Peyer's patch (tissue), 4 donors: ENCODE results near the gene SNUPN. TPM values are rescaled to one million over a fixed set of nuclear protein-coding genes. Genes with fewer than 3 reads are reported as not detected.

Experiments used
- DNase-seq, 3 donors: peaks; one replicate each; pipeline ENCODE4 v3.0.0-alpha.2; 2017 to 2019
- H3K27ac ChIP-seq, 4 donors: fragments of 200-600 bp; sonication (generic); one replicate each; pipeline ENCODE4 v1.5.1; 2016 to 2019
- H3K27me3 ChIP-seq, 2 donors: fragments of 200-600 bp; sonication (generic); one replicate each; pipeline ENCODE4 v1.5.1; 2019
- H3K36me3 ChIP-seq, 3 donors: fragments of 200-600 bp; sonication (generic); one replicate each; pipeline ENCODE4 v1.5.1; 2016 to 2019
- H3K4me1 ChIP-seq, 4 donors: fragments of 200-600 bp; sonication (generic); one replicate each; pipeline ENCODE4 v1.5.1; 2016 to 2019
- H3K4me3 ChIP-seq, 4 donors: fragments of 200-600 bp; sonication (generic); 1 replicate in 3 of 4; 2 replicates in 1 of 4; pipeline ENCODE4 v1.5.1; 2016 to 2019; ENCODE audit warnings: mild to moderate bottlenecking in 1 of 4
- H3K9me3 ChIP-seq, 4 donors: fragments of 200-600 bp; sonication (generic); one replicate each; pipeline ENCODE4 v1.5.1; 2016 to 2019; ENCODE audit warnings: mild to moderate bottlenecking in 1 of 4
- POLR2A ChIP-seq, 2 donors: fragments of 450-650 bp; IDR thresholded peaks; one replicate each; pipeline ENCODE4 v1.5.1; 2017; ENCODE audit warnings: antibody characterized with exemption in 2 of 2, mild to moderate bottlenecking in 2 of 2, moderate library complexity in 2 of 2
- total RNA-seq, 4 donors: library from RNA; depleted of rRNA; stranded (reverse); fragments of >200 nt; gene quantifications; one replicate each; pipeline ENCODE4 v1.1.0, GENCODE V29; 2016
- TF ChIP-seq, protein P1 (sequence below), 6 experiments: fragments of 450-650 bp in 4 of 6; fragments of 200-600 bp in 2 of 6; sonication (generic) in 1 of 6; IDR thresholded peaks; one replicate each; pipeline ENCODE4 v1.5.1; 2017 to 2019; ENCODE audit warnings: antibody characterized with exemption in 6 of 6, mild to moderate bottlenecking in 3 of 6, moderate library complexity in 1 of 6

Gene SNUPN
- total RNA-seq, 4 donors from 2014 or later: 11.5 to 32.2 (median 17.4) TPM

DNA sequence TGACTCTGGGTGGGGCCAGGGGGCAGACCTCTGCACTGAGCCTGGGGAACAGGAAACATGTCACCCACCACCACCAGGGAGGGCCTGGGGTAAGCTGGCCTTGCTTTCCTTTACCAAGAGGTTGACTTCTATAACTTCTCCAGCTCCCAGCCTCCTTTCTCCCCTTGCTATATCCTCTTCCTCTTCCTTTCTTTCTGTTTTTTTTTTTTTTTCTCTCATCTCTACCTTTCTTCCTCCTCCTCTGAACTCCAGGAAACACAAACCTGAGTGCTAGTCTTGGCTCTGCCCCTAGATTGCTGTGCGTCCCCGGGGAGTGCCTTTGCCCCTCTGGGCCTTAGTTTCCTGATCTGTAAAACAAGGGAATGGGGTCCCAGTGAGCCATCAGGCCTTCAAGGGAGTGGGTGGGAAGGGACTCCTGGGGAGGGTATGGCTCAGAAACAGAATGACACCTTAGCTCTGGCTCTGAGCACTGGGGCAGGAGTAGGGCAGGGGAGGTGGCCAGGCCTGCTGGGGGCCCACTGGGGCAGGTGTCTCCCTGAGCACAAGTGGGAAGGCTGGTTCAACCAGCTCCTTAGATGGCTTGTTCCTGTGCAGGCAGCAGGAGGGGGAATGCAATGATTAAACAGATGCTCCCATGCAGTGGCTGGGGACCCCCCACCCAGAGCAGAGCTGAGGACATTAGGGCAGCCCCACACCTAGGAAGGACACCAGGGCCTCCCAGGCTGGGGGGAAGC, 26.5 kb upstream of the SNUPN start:
- Histone ChIP-seq H3K4me1 (peaks cover 0 to 74% (median 2%) of the 10 kb centered on the region in 4 donors), H3K36me3 (peaks cover 0 to 9% (median 0%) of the 10 kb centered on the region in 3 donors), H3K27ac (peak overlapping the region in 3 of 4 donors; percentile 1 to 45 (median 5))

DNA sequence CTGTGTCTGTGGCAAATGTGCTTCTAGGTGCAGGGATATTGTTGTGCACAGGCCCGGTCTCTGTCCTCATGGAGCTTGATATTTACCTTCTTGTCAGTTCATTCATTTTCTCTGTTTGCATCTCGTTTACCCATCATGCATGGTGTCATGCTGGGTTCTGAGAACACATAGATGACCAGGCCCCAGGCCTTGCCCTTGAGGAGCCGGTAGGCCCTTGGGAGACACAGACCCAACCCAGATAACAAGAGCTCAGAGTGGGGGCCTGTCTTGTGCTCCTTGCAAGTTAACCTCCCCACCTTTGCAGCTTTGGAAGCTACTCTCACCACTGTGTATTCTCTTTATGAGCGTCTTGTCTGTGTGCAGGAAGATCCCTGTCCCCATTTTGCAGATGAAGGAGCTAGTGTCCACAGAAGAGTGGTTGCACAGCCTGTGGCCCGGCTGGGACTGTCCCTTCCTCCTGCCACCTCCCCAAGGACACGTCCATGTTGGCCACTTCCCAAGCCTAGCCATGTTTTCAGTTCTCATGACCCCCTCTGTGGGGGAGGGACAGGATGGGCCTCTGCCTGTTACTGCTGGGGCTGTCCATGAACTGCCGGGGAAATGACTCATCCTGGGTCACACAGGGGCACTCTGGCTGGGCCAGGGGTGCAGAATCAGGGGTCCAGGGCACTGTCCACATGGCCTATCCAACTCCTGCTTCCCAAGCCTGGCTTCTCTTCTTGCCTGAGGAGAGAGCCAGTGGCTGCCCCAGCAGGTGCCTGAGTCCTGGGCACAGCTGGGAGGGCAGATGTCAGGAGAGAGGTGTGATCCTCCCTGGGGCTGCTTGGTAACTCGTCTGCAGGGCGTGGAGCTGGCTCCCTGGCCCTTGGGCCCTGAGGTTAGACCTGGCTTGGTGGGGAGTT, 25.6 kb upstream of the SNUPN start:
- TF ChIP-seq POLR2A (IDR thresholded peaks at IDR 0.05): no peak
- TF ChIP-seq, protein P1, sequence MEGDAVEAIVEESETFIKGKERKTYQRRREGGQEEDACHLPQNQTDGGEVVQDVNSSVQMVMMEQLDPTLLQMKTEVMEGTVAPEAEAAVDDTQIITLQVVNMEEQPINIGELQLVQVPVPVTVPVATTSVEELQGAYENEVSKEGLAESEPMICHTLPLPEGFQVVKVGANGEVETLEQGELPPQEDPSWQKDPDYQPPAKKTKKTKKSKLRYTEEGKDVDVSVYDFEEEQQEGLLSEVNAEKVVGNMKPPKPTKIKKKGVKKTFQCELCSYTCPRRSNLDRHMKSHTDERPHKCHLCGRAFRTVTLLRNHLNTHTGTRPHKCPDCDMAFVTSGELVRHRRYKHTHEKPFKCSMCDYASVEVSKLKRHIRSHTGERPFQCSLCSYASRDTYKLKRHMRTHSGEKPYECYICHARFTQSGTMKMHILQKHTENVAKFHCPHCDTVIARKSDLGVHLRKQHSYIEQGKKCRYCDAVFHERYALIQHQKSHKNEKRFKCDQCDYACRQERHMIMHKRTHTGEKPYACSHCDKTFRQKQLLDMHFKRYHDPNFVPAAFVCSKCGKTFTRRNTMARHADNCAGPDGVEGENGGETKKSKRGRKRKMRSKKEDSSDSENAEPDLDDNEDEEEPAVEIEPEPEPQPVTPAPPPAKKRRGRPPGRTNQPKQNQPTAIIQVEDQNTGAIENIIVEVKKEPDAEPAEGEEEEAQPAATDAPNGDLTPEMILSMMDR (IDR thresholded peaks at IDR 0.05): no peak
- peak in 1 of 3 donors; percentile 60 for DNase-seq
- peaks cover 0 to under 1% (median 0%) of the 10 kb centered on the region in 3 donors for H3K36me3 ChIP-seq

More for the DNA sequence above, 26.5 kb upstream of the SNUPN start:
- no peaks in the 10 kb centered on the region for H3K27me3 ChIP-seq
- H3K4me3 ChIP-seq: peak overlapping the region in 3 of 4 donors; percentile 6 to 82 (median 40)
- no peak for TF ChIP-seq POLR2A (IDR thresholded peaks at IDR 0.05)
- TF ChIP-seq, protein P1 (IDR thresholded peaks at IDR 0.05): no peak
- no peaks in the 10 kb centered on the region for H3K9me3 ChIP-seq
- DNase-seq: peak in 1 of 3 donors; percentile 43

DNA sequence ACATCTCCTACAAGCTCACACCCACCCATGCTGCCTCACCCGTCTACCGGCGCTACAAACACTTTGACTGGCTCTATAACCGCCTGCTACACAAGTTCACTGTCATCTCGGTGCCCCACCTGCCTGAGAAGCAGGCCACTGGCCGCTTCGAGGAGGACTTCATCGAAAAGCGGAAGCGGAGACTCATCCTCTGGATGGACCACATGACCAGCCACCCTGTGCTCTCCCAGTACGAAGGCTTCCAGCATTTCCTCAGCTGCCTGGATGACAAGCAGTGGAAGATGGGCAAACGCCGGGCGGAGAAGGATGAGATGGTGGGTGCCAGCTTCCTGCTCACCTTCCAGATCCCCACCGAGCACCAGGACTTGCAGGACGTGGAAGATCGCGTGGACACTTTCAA, 24.3 kb upstream of the SNUPN start:
- H3K9me3 ChIP-seq: no peaks in the 10 kb centered on the region
- peak in 1 of 3 donors; percentile 44 for DNase-seq
- H3K27me3 ChIP-seq: no peaks in the 10 kb centered on the region
- TF ChIP-seq POLR2A (IDR thresholded peaks at IDR 0.05): no peak
- TF ChIP-seq, protein P1 (IDR thresholded peaks at IDR 0.05): no peak
- H3K27ac ChIP-seq: peak overlapping the region in 3 of 4 donors; percentile 77 to 96 (median 92)
- no peaks in the 10 kb centered on the region for H3K36me3 ChIP-seq
- H3K4me1 ChIP-seq: peaks cover 0 to 75% (median 2%) of the 10 kb centered on the region in 4 donors
- peak overlapping the region in 2 of 4 donors; percentile 40 to 82 for H3K4me3 ChIP-seq

More for the DNA sequence above, 25.6 kb upstream of the SNUPN start:
- peak overlapping the region in 3 of 4 donors; percentile 1 to 45 (median 5) for H3K27ac ChIP-seq
- H3K27me3 ChIP-seq: no peaks in the 10 kb centered on the region
- H3K4me3 ChIP-seq: peak overlapping the region in 2 of 4 donors; percentile 40 to 82
- peaks cover 0 to 81% (median 2%) of the 10 kb centered on the region in 4 donors for H3K4me1 ChIP-seq
- H3K9me3 ChIP-seq: no peaks in the 10 kb centered on the region

DNA sequence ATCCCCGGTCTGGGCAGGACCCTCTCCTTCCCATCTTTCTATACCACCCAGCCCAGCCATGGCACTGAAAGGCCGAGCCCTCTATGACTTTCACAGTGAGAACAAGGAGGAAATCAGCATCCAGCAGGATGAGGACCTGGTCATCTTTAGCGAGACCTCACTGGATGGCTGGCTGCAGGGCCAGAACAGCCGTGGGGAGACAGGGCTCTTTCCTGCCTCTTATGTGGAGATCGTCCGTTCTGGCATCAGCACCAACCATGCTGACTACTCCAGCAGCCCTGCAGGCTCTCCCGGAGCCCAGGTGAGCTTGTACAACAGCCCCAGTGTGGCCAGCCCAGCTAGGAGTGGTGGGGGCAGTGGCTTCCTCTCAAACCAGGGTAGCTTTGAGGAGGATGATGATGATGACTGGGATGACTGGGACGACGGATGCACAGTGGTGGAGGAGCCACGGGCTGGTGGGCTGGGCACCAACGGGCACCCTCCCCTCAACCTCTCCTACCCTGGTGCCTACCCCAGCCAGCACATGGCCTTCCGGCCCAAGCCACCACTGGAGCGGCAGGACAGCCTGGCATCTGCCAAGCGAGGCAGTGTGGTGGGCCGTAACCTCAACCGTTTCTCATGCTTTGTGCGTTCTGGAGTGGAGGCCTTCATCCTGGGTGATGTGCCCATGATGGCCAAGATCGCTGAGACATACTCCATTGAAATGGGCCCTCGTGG, 23.7 kb upstream of the SNUPN start:
- Histone ChIP-seq H3K27me3 (no peaks in the 10 kb centered on the region), H3K36me3 (no peaks in the 10 kb centered on the region), H3K9me3 (no peaks in the 10 kb centered on the region), H3K4me3 (peak overlapping the region; percentile 72 to 82 (median 78)), H3K4me1 (peaks cover 0 to 69% (median 2%) of the 10 kb centered on the region in 4 donors), H3K27ac (peak overlapping the region; percentile 77 to 96 (median 88))
- TF ChIP-seq POLR2A (IDR thresholded peaks at IDR 0.05): no peak
- TF ChIP-seq, protein P1 (IDR thresholded peaks at IDR 0.05): no peak
- peak in 1 of 3 donors; percentile 49 for DNase-seq
